A549 (cell line): ENCODE data around the gene MRPL34.

Source experiments
- CTCF ChIP-seq: fragments of >200 bp; sonication (Bioruptor Twin); formaldehyde crosslinking; IDR thresholded peaks from 3 replicates; pipeline ENCODE4 v1.5.1; 2016
- KDM1A ChIP-seq: fragments of 200-600 bp; sonication (generic); IDR thresholded peaks from 2 replicates; pipeline ENCODE4 v1.6.1; 2016; ENCODE audit warnings: low read depth, mild to moderate bottlenecking
- MYC ChIP-seq: IDR thresholded peaks from 2 replicates; pipeline ENCODE4 v1.6.1; 2012; ENCODE audit warnings: mild to moderate bottlenecking, inconsistent platforms, low read length, improper control_type of control experiment, borderline replicate concordance
- POLR2A ChIP-seq: IDR thresholded peaks from 2 replicates; pipeline ENCODE4 v1.6.1; 2012; ENCODE audit warnings: mild to moderate bottlenecking, low read length
- SMC3 ChIP-seq: fragments of >200 bp; sonication (Bioruptor Twin); formaldehyde crosslinking; IDR thresholded peaks from 3 replicates; pipeline ENCODE4 v1.6.1; 2018; ENCODE audit warnings: inconsistent platforms

GRCh38 chr19:17286752-17287151 is 18.9 kb upstream of the MRPL34 start:
- TF ChIP-seq CTCF (no peak), SMC3 (no peak), POLR2A (no peak), KDM1A (no peak), MYC (no peak)
